SK-N-SH (cell line): ENCODE measurements around the gene ABCB10. TPM values are rescaled to one million over a fixed set of nuclear protein-coding genes. Genes with fewer than 3 reads are reported as not detected.

Experiments
- CTCF ChIA-PET: fragments of 300-600, 350-600 bp; formaldehyde crosslinking; extraction: SDS; loops from one replicate; lab custom pipeline; 2021; lab: Yijun Ruan, JAX
- POLR2A ChIA-PET: fragments of 350-600 bp; sonication (Branson Sonifier 250); formaldehyde crosslinking; extraction: SDS; loops from one replicate; lab custom pipeline; 2020; ENCODE audit warnings: antibody characterized with exemption, inconsistent platforms; lab: Yijun Ruan, JAX
- DNase-seq: peaks from one replicate; pipeline ENCODE4 v3.0.0; 2012
- H2AFZ ChIP-seq: fragments of 200-600 bp; sonication (generic); 2 replicates; pipeline ENCODE4 v1.8.1; 2016; ENCODE audit warnings: antibody characterized with exemption, mild to moderate bottlenecking, low read depth
- H3F3A ChIP-seq: fragments of 200-600 bp; sonication (generic); replicated peaks from 2 replicates; pipeline ENCODE3; 2016; ENCODE audit warnings: antibody characterized with exemption, mild to moderate bottlenecking; ENCODE audit not compliant: insufficient read depth
- H3K27ac ChIP-seq, 2 experiments: fragments of 200-500 bp in 1 of 2; fragments of 200-600 bp in 1 of 2; sonication (Bioruptor generic) in 1 of 2; sonication (generic), shearing (Covaris generic) in 1 of 2; 2 replicates each; pipeline versions ENCODE4 v1.5.1 to v1.6.1; 2014 to 2016; ENCODE audit warnings: low read depth in 2 of 2, inconsistent platforms in 1 of 2, low read length in 1 of 2, mild to moderate bottlenecking in 1 of 2, mixed read lengths in 1 of 2
- H3K27me3 ChIP-seq: fragments of 200-600 bp; sonication (generic), shearing (Covaris generic); 2 replicates; pipeline ENCODE4 v1.6.1; 2016; ENCODE audit warnings: mixed run types; ENCODE audit not compliant: insufficient read depth
- H3K36me3 ChIP-seq, 2 experiments: fragments of 200-500 bp in 1 of 2; fragments of 200-600 bp in 1 of 2; sonication (Bioruptor generic) in 1 of 2; sonication (generic) in 1 of 2; replicated peaks in 1 of 2; 2 replicates each; pipeline versions ENCODE3 to v1.5.1; 2014 to 2016; ENCODE audit warnings: low read length in 1 of 2, mild to moderate bottlenecking in 1 of 2; ENCODE audit not compliant: insufficient read depth in 2 of 2, control insufficient read depth in 1 of 2
- H3K4me1 ChIP-seq, 2 experiments: fragments of 200-500 bp in 1 of 2; fragments of 200-600 bp in 1 of 2; sonication (Bioruptor generic) in 1 of 2; sonication (generic), shearing (Covaris generic) in 1 of 2; 2 replicates each; pipeline versions ENCODE4 v1.5.1 to v1.6.1; 2014 to 2016; ENCODE audit warnings: low read depth in 1 of 2, low read length in 1 of 2, mixed run types in 1 of 2; ENCODE audit not compliant: insufficient read depth in 2 of 2, control insufficient read depth in 1 of 2
- H3K4me2 ChIP-seq: fragments of 200-600 bp; sonication (generic), shearing (Covaris generic); 2 replicates; pipeline ENCODE4 v1.6.1; 2017; ENCODE audit warnings: mixed run types
- H3K4me3 ChIP-seq, 2 experiments: fragments of 200-500 bp in 1 of 2; fragments of 200-600 bp in 1 of 2; sonication (Bioruptor generic) in 1 of 2; sonication (generic), shearing (Covaris generic) in 1 of 2; 2 replicates each; pipeline versions ENCODE4 v1.5.1 to v1.8.1; 2014 to 2016; ENCODE audit warnings: low read depth in 2 of 2, inconsistent platforms in 1 of 2, low read length in 1 of 2, mild to moderate bottlenecking in 1 of 2, mixed read lengths in 1 of 2, moderate library complexity in 1 of 2
- H3K79me2 ChIP-seq: fragments of 200-600 bp; sonication (generic); 2 replicates; pipeline ENCODE4 v1.8.1; 2017; ENCODE audit warnings: mild to moderate bottlenecking; ENCODE audit not compliant: insufficient read depth
- H3K9ac ChIP-seq: fragments of 200-600 bp; sonication (generic); 2 replicates; pipeline ENCODE4 v1.6.1; 2017; ENCODE audit warnings: mixed run types
- H3K9me2 ChIP-seq: fragments of 200-600 bp; sonication (generic); 2 replicates; pipeline ENCODE4 v1.6.1; 2017; ENCODE audit warnings: mixed run types
- H3K9me3 ChIP-seq: fragments of 200-600 bp; sonication (generic); 2 replicates; pipeline ENCODE4 v1.6.1; 2017; ENCODE audit warnings: mixed run types, mild to moderate bottlenecking, moderate library complexity
- H4K20me1 ChIP-seq: fragments of 200-600 bp; sonication (generic); 2 replicates; pipeline ENCODE4 v1.6.1; 2017; ENCODE audit warnings: mild to moderate bottlenecking, mixed run types; ENCODE audit not compliant: insufficient read depth
- CHD2 ChIP-seq: fragments of 150-350 bp; IDR thresholded peaks from 2 replicates; pipeline ENCODE4 v1.6.1; 2018; ENCODE audit warnings: low read length; ENCODE audit not compliant: partially characterized antibody
- FOXJ3 ChIP-seq: sonication (generic); formaldehyde crosslinking; IDR thresholded peaks from 2 replicates; pipeline ENCODE4 v1.5.1; 2020; ENCODE audit warnings: mild to moderate bottlenecking, missing genetic modification reagents
- GATA2 ChIP-seq: sonication (generic); formaldehyde crosslinking; IDR thresholded peaks from 2 replicates; pipeline ENCODE4 v1.5.0; 2020; ENCODE audit warnings: mild to moderate bottlenecking, missing genetic modification reagents
- JUND ChIP-seq: IDR thresholded peaks from 2 replicates; pipeline ENCODE4 v1.4.0; 2012
- MXI1 ChIP-seq: IDR thresholded peaks from 2 replicates; pipeline ENCODE4 v1.6.1; 2012; ENCODE audit warnings: mild to moderate bottlenecking, low read depth, low read length, improper control_type of control experiment
- POLR2AphosphoS5 ChIP-seq: IDR thresholded peaks from 2 replicates; pipeline ENCODE4 v1.6.1; 2012; ENCODE audit warnings: low read depth, low read length
- SIN3A ChIP-seq: IDR thresholded peaks from 2 replicates; pipeline ENCODE4 v1.6.1; 2012; ENCODE audit warnings: low read depth, mild to moderate bottlenecking, low read length, moderate library complexity, borderline replicate concordance
- SMC3 ChIP-seq: IDR thresholded peaks from 2 replicates; pipeline ENCODE4 v1.6.1; 2012; ENCODE audit warnings: low read depth, low read length, improper control_type of control experiment
- TCF12 ChIP-seq: IDR thresholded peaks from 2 replicates; pipeline ENCODE4 v1.4.0; 2012
- TEAD4 ChIP-seq: IDR thresholded peaks from 2 replicates; pipeline ENCODE4 v1.4.0; 2012; ENCODE audit warnings: mild to moderate bottlenecking, borderline replicate concordance; ENCODE audit not compliant: insufficient read depth
- YY1 ChIP-seq: IDR thresholded peaks from 2 replicates; pipeline ENCODE4 v1.4.0; 2012; ENCODE audit warnings: low read depth, mild to moderate bottlenecking
- WGBS: methylation state at CpG from one replicate; pipeline ENCODE4 v1.1.6; 2017; ENCODE audit warnings: low lambda C conversion rate; 5-methylcytosine and 5-hydroxymethylcytosine counted together
- polyA plus RNA-seq, 3 experiments: library from polyadenylated mRNA; depleted of rRNA; stranded (reverse); fragments of >200 nt; gene quantifications; 2 replicates each; pipeline ENCODE4 v1.2.3, GENCODE V29; 2012
- TF ChIP-seq, protein P1 (sequence below): fragments of 200-600 bp; sonication (generic); IDR thresholded peaks from 2 replicates; pipeline ENCODE4 v1.6.1; 2017; ENCODE audit warnings: antibody characterized with exemption, mild to moderate bottlenecking, moderate library complexity
- TF ChIP-seq, protein P2 (sequence below): IDR thresholded peaks from 2 replicates; pipeline ENCODE4; 2012

The ABCB10 gene
- polyA plus RNA-seq, 1 of the 3 experiments (the other 2 are of a cell fraction): 5.7 TPM

GRCh38 chr1:229600229-229600628 is 41.7 kb upstream of the ABCB10 start:
- H3K9me3 ChIP-seq: no peaks in the 10 kb centered on the region
- no peak overlapping the region for H3K4me3 ChIP-seq
- H3K4me1 ChIP-seq: peaks cover 0 to 2% of the 10 kb centered on the region in 2 experiments; a peak in 2 of 4 replicates
- H3K4me2 ChIP-seq: no peak overlapping the region
- no peaks in the 10 kb centered on the region for H3K9me2 ChIP-seq
- 0 out of 2 replicates have a peak, but pooled peaks cover 3% of the 10 kb centered on the region for H4K20me1 ChIP-seq
- WGBS: 95% methylated on average over 5 of the region's 5 CpGs
- peaks cover 46% of the 10 kb centered on the region for H3K79me2 ChIP-seq
- TF ChIP-seq SIN3A: no peak
- TF ChIP-seq YY1: no peak
- no peak for TF ChIP-seq FOXJ3 (CRISPR knock-in tag)
- no peaks in the 10 kb centered on the region for H3K27me3 ChIP-seq
- POLR2A ChIA-PET: no interaction called here
- no peak overlapping the region for H3K9ac ChIP-seq
- H3F3A ChIP-seq: peaks cover 24% of the 10 kb centered on the region
- H3K36me3 ChIP-seq: peaks cover 34 to 68% of the 10 kb centered on the region in 2 experiments
- CTCF ChIA-PET: no interaction called here
- no peak overlapping the region for H2AFZ ChIP-seq
- H3K27ac ChIP-seq: no peak overlapping the region
- no peak for DNase-seq

- Histone ChIP-seq H3K4me3 (no peak overlapping the region), H3F3A (peaks cover 24% of the 10 kb centered on the region), H3K9me2 (no peaks in the 10 kb centered on the region), H3K4me2 (no peak overlapping the region), H4K20me1 (0 out of 2 replicates have a peak, but pooled peaks cover 3% of the 10 kb centered on the region), H3K4me1 (peaks cover 0 to 2% of the 10 kb centered on the region in 2 experiments; a peak in 2 of 4 replicates), H3K9me3 (no peaks in the 10 kb centered on the region), H3K79me2 (peaks cover 52% of the 10 kb centered on the region), H3K9ac (no peak overlapping the region), H3K36me3 (peaks cover 32 to 71% of the 10 kb centered on the region in 2 experiments), H3K27ac (no peak overlapping the region), H3K27me3 (no peaks in the 10 kb centered on the region), H2AFZ (no peak overlapping the region)
- TF ChIP-seq TEAD4 (no peak), POLR2AphosphoS5 (no peak), SMC3 (no peak), GATA2 (no peak), CHD2 (no peak), JUND (no peak), TCF12 (no peak), MXI1 (no peak)
- TF ChIP-seq, protein P1, sequence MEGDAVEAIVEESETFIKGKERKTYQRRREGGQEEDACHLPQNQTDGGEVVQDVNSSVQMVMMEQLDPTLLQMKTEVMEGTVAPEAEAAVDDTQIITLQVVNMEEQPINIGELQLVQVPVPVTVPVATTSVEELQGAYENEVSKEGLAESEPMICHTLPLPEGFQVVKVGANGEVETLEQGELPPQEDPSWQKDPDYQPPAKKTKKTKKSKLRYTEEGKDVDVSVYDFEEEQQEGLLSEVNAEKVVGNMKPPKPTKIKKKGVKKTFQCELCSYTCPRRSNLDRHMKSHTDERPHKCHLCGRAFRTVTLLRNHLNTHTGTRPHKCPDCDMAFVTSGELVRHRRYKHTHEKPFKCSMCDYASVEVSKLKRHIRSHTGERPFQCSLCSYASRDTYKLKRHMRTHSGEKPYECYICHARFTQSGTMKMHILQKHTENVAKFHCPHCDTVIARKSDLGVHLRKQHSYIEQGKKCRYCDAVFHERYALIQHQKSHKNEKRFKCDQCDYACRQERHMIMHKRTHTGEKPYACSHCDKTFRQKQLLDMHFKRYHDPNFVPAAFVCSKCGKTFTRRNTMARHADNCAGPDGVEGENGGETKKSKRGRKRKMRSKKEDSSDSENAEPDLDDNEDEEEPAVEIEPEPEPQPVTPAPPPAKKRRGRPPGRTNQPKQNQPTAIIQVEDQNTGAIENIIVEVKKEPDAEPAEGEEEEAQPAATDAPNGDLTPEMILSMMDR: no peak
- TF ChIP-seq, protein P2, sequence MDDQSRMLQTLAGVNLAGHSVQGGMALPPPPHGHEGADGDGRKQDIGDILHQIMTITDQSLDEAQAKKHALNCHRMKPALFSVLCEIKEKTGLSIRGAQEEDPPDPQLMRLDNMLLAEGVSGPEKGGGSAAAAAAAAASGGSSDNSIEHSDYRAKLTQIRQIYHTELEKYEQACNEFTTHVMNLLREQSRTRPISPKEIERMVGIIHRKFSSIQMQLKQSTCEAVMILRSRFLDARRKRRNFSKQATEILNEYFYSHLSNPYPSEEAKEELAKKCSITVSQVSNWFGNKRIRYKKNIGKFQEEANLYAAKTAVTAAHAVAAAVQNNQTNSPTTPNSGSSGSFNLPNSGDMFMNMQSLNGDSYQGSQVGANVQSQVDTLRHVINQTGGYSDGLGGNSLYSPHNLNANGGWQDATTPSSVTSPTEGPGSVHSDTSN: no peak
- WGBS: 96% methylated on average over 3 of the region's 3 CpGs
- ChIA-PET CTCF (no interaction called here), POLR2A (interaction anchor here (0.9 kb wide), 1 partner anchor 25 kb away, joined by 4 read pairs; no protein-coding TSS in a partner anchor)
- no peak for DNase-seq
Measured at GRCh38 chr1:229599218-229599954, 40.9 kb upstream of the ABCB10 start.
